BLaER1 (cell line): Measurements from ENCODE around the gene SLC4A2.
A peak's percentile ranks its signal among the peaks of the same experiment; 100 is the strongest.

Source experiments
- H3K27ac ChIP-seq: shearing (Covaris generic); formaldehyde crosslinking; 2 replicates; pipeline ENCODE4 v1.8.1; 2022
- H3K27me3 ChIP-seq: shearing (Covaris generic); formaldehyde crosslinking; 2 replicates; pipeline ENCODE4 v1.8.1; 2022
- H3K36me3 ChIP-seq: shearing (Covaris generic); formaldehyde crosslinking; 2 replicates; pipeline ENCODE4 v1.8.1; 2022
- H3K4me1 ChIP-seq: shearing (Covaris generic); formaldehyde crosslinking; 2 replicates; pipeline ENCODE4 v1.8.1; 2022
- H3K4me2 ChIP-seq: shearing (Covaris generic); formaldehyde crosslinking; 2 replicates; pipeline ENCODE4 v1.8.1; 2022
- H3K4me3 ChIP-seq: shearing (Covaris generic); formaldehyde crosslinking; 2 replicates; pipeline ENCODE4 v1.8.1; 2022
- H3K9ac ChIP-seq: shearing (Covaris generic); formaldehyde crosslinking; 2 replicates; pipeline ENCODE4 v1.8.1; 2022
- H3K9me3 ChIP-seq: shearing (Covaris generic); formaldehyde crosslinking; 2 replicates; pipeline ENCODE4 v1.8.1; 2022
- H4K20me1 ChIP-seq: shearing (Covaris generic); formaldehyde crosslinking; 2 replicates; pipeline ENCODE4 v1.8.1; 2022
- Cebpa-rat ChIP-seq: shearing (Covaris generic); IDR thresholded peaks from 2 replicates; pipeline ENCODE4 v1.8.1; 2022

Gene SLC4A2

GRCh38 chr7:151070574-151070960, 11.2 kb downstream of the SLC4A2 start:
- Histone ChIP-seq H3K4me2 (no peak overlapping the region), H3K27me3 (no peaks in the 10 kb centered on the region), H3K4me3 (no peak overlapping the region), H3K9ac (no peak overlapping the region), H3K36me3 (peaks cover 100% of the 10 kb centered on the region), H3K9me3 (no peaks in the 10 kb centered on the region), H3K27ac (no peak overlapping the region), H4K20me1 (peaks cover 42% of the 10 kb centered on the region), H3K4me1 (no peaks in the 10 kb centered on the region)
- TF ChIP-seq Cebpa-rat = no peak

- TF ChIP-seq Cebpa-rat = no peak
- no peaks in the 10 kb centered on the region for H3K9me3 ChIP-seq
- no peak overlapping the region for H3K27ac ChIP-seq
- H3K9ac ChIP-seq = no peak overlapping the region
- no peak overlapping the region for H3K4me3 ChIP-seq
- H4K20me1 ChIP-seq = peaks cover 39% of the 10 kb centered on the region
- H3K4me2 ChIP-seq = no peak overlapping the region
- H3K36me3 ChIP-seq = peaks cover 100% of the 10 kb centered on the region
- H3K4me1 ChIP-seq = no peaks in the 10 kb centered on the region
- H3K27me3 ChIP-seq = no peaks in the 10 kb centered on the region
Observed at GRCh38 chr7:151071032-151071866, 11.9 kb downstream of the SLC4A2 start.

- H3K27ac ChIP-seq = no peak overlapping the region
- peaks cover 53% of the 10 kb centered on the region for H4K20me1 ChIP-seq
- H3K27me3 ChIP-seq = no peaks in the 10 kb centered on the region
Observed at GRCh38 chr7:151073990-151074389, 14.6 kb downstream of the SLC4A2 start.

GRCh38 chr7:151074817-151075661, 15.7 kb downstream of the SLC4A2 start:
- H3K36me3 ChIP-seq = peaks cover 79% of the 10 kb centered on the region
- H3K4me3 ChIP-seq = no peak overlapping the region
- no peak overlapping the region for H3K4me2 ChIP-seq
- peaks cover 32% of the 10 kb centered on the region for H3K4me1 ChIP-seq
- no peak overlapping the region for H3K9ac ChIP-seq
- no peaks in the 10 kb centered on the region for H3K27me3 ChIP-seq
- no peaks in the 10 kb centered on the region for H3K9me3 ChIP-seq
- no peak overlapping the region for H3K27ac ChIP-seq
- TF ChIP-seq Cebpa-rat = no peak
- peaks cover 63% of the 10 kb centered on the region for H4K20me1 ChIP-seq

More at GRCh38 chr7:151073990-151074389, 14.6 kb downstream of the SLC4A2 start:
- Histone ChIP-seq H3K9ac (0 out of 2 replicates have a peak overlapping the region, but pooled peaks have one; percentile 6), H3K36me3 (peaks cover 89% of the 10 kb centered on the region), H3K4me2 (no peak overlapping the region), H3K9me3 (no peaks in the 10 kb centered on the region), H3K4me1 (peaks cover 21% of the 10 kb centered on the region), H3K4me3 (no peak overlapping the region)
- TF ChIP-seq Cebpa-rat = no peak

- Histone ChIP-seq H3K4me3 (no peak overlapping the region), H3K4me1 (peaks cover 32% of the 10 kb centered on the region), H3K9ac (no peak overlapping the region), H4K20me1 (peaks cover 65% of the 10 kb centered on the region), H3K27ac (no peak overlapping the region), H3K36me3 (peaks cover 73% of the 10 kb centered on the region), H3K4me2 (no peak overlapping the region), H3K27me3 (no peaks in the 10 kb centered on the region), H3K9me3 (no peaks in the 10 kb centered on the region)
- no peak for TF ChIP-seq Cebpa-rat
Observed at GRCh38 chr7:151075662-151075971, 16.2 kb downstream of the SLC4A2 start.

- peaks cover 34% of the 10 kb centered on the region for H3K4me1 ChIP-seq
- no peak for TF ChIP-seq Cebpa-rat
- no peak overlapping the region for H3K4me2 ChIP-seq
- H3K9ac ChIP-seq = no peak overlapping the region
- H3K27me3 ChIP-seq = no peaks in the 10 kb centered on the region
- H3K9me3 ChIP-seq = no peaks in the 10 kb centered on the region
- H3K4me3 ChIP-seq = no peak overlapping the region
- peaks cover 69% of the 10 kb centered on the region for H3K36me3 ChIP-seq
- H3K27ac ChIP-seq = no peak overlapping the region
- H4K20me1 ChIP-seq = peaks cover 61% of the 10 kb centered on the region
Observed at GRCh38 chr7:151075978-151076426, 16.6 kb downstream of the SLC4A2 start.

GRCh38 chr7:151076863-151077704, 17.7 kb downstream of the SLC4A2 start:
- H3K36me3 ChIP-seq = peaks cover 58% of the 10 kb centered on the region
- no peaks in the 10 kb centered on the region for H3K9me3 ChIP-seq
- peaks cover 45% of the 10 kb centered on the region for H3K4me1 ChIP-seq
- H3K4me2 ChIP-seq = 0 out of 2 replicates have a peak overlapping the region, but pooled peaks have one; percentile 99
- peaks cover 70% of the 10 kb centered on the region for H4K20me1 ChIP-seq
- no peak for TF ChIP-seq Cebpa-rat
- no peak overlapping the region for H3K4me3 ChIP-seq
- H3K27ac ChIP-seq = 0 out of 2 replicates have a peak overlapping the region, but pooled peaks have one; percentile 6
- H3K9ac ChIP-seq = no peak overlapping the region
- no peaks in the 10 kb centered on the region for H3K27me3 ChIP-seq

- no peak overlapping the region for H3K27ac ChIP-seq
- H3K9ac ChIP-seq = no peak overlapping the region; the same call in 1 of the 2 replicates
- H3K9me3 ChIP-seq = no peaks in the 10 kb centered on the region
- peaks cover 51% of the 10 kb centered on the region for H3K36me3 ChIP-seq
- peaks cover 51% of the 10 kb centered on the region for H3K4me1 ChIP-seq
- H4K20me1 ChIP-seq = peaks cover 76% of the 10 kb centered on the region
- H3K27me3 ChIP-seq = no peaks in the 10 kb centered on the region
- no peak overlapping the region for H3K4me3 ChIP-seq
- TF ChIP-seq Cebpa-rat = no peak
- peak overlapping the region; percentile 99 for H3K4me2 ChIP-seq
Observed at GRCh38 chr7:151077705-151078232, 18.4 kb downstream of the SLC4A2 start.
